Measurements from ENCODE around the gene MED13L. TPM values are rescaled to one million over a fixed set of nuclear protein-coding genes. Genes with fewer than 3 reads are reported as not detected.

Gene MED13L
- polyA plus RNA-seq, 1 of the 3 experiments (the other 2 are of a cell fraction), result 17.1 TPM

GRCh38 chr12:116068371-116068770 is 209.1 kb downstream of the MED13L start:
- H3K27me3 ChIP-seq (ENCODE audit: insufficient read depth), result no peaks in the 10 kb centered on the region
- no peak overlapping the region for H2AFZ ChIP-seq (ENCODE audit: low read depth)
- no peak overlapping the region for H3K4me3 ChIP-seq (ENCODE audit: low read depth in 2 of 2, low read length in 1 of 2)
- H3K9me3 ChIP-seq, result no peaks in the 10 kb centered on the region
- H3F3A ChIP-seq (replicated peaks; ENCODE audit: insufficient read depth), result peaks cover 11% of the 10 kb centered on the region
- H3K27ac ChIP-seq (ENCODE audit: low read depth in 2 of 2, low read length in 1 of 2), result 0 out of 4 replicates have a peak overlapping the region, but pooled peaks of 1 of the 2 experiments have one; percentile 15
- no peak overlapping the region for H3K9ac ChIP-seq
- peaks cover 3 to 22% of the 10 kb centered on the region in 2 experiments; a peak in 3 of 4 replicates for H3K4me1 ChIP-seq (ENCODE audit: control insufficient read depth in 1 of 2, insufficient read depth in 2 of 2, low read depth in 1 of 2, low read length in 1 of 2)
- peaks cover 93% of the 10 kb centered on the region for H4K20me1 ChIP-seq (ENCODE audit: insufficient read depth)
- H3K36me3 ChIP-seq (replicated peaks in 1 of 2; ENCODE audit: control insufficient read depth in 1 of 2, insufficient read depth in 2 of 2, low read length in 1 of 2), result peaks cover 0 to 3% of the 10 kb centered on the region in 2 experiments
- TF ChIP-seq FOXJ3 (CRISPR knock-in tag; IDR thresholded peaks at IDR 0.05) (no peak), GATA2 (CRISPR knock-in tag; IDR thresholded peaks at IDR 0.05) (no peak), TCF12 (IDR thresholded peaks at IDR 0.05) (no peak), USF1 (IDR thresholded peaks at IDR 0.05; ENCODE audit: borderline replicate concordance, low read depth) (no peak), NFIC (IDR thresholded peaks at IDR 0.05; ENCODE audit: borderline replicate concordance) (no peak), SIN3A (IDR thresholded peaks at IDR 0.05; ENCODE audit: borderline replicate concordance, low read depth, low read length) (no peak), RCOR1 (IDR thresholded peaks at IDR 0.05; ENCODE audit: low read length) (no peak), USF2 (IDR thresholded peaks at IDR 0.05; ENCODE audit: borderline replicate concordance, low read depth, low read length) (no peak), TAF1 (IDR thresholded peaks at IDR 0.05; ENCODE audit: borderline replicate concordance, low read depth, low read length) (no peak), JUND (IDR thresholded peaks at IDR 0.05) (no peak), ELF1 (IDR thresholded peaks at IDR 0.05) (no peak), YY1 (IDR thresholded peaks at IDR 0.05; ENCODE audit: low read depth) (no peak), CHD2 (IDR thresholded peaks at IDR 0.05; ENCODE audit: low read length, partially characterized antibody) (no peak), FOSL2 (IDR thresholded peaks at IDR 0.05; ENCODE audit: borderline replicate concordance, low read depth) (no peak)
- TF ChIP-seq, protein P1, sequence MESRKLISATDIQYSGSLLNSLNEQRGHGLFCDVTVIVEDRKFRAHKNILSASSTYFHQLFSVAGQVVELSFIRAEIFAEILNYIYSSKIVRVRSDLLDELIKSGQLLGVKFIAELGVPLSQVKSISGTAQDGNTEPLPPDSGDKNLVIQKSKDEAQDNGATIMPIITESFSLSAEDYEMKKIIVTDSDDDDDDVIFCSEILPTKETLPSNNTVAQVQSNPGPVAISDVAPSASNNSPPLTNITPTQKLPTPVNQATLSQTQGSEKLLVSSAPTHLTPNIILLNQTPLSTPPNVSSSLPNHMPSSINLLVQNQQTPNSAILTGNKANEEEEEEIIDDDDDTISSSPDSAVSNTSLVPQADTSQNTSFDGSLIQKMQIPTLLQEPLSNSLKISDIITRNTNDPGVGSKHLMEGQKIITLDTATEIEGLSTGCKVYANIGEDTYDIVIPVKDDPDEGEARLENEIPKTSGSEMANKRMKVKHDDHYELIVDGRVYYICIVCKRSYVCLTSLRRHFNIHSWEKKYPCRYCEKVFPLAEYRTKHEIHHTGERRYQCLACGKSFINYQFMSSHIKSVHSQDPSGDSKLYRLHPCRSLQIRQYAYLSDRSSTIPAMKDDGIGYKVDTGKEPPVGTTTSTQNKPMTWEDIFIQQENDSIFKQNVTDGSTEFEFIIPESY (IDR thresholded peaks at IDR 0.05; ENCODE audit: borderline replicate concordance, low read depth), result no peak
- H3K9me2 ChIP-seq, result no peaks in the 10 kb centered on the region
- no peak overlapping the region for H3K4me2 ChIP-seq
- CTCF ChIA-PET, result interaction anchor here (1.4 to 1.8 kb wide), 2 partner anchors 10 to 21 kb away, joined by 4 to 5 read pairs; no protein-coding TSS in a partner anchor
- peaks cover 96% of the 10 kb centered on the region for H3K79me2 ChIP-seq (ENCODE audit: insufficient read depth)
- POLR2A ChIA-PET, result no interaction called here
- no peak for DNase-seq

DNA sequence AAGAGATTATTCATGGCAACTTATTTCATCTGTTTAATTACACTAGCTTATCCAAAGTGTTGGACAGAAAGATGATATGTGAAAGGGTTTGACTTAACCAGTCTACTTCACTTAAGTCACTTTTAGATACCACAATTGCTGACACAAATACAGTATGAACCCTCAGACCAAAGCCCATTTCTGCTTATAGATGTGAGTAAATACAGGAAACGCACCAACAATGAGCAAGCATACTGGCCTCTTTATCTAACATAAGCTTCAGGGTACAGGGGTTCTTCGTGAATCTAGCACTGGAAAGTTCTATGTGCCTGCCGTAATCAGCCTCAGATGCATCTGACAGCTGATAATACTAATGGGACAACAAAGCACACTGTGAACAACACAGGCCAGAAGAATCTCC is 209.6 kb downstream of the MED13L start:
- CTCF ChIA-PET, result interaction anchor here (1.1 to 1.8 kb wide), 3 partner anchors 9 to 168 kb away, joined by 3 to 5 read pairs (median 4); no protein-coding TSS in a partner anchor
- Histone ChIP-seq H3K4me1 (ENCODE audit: control insufficient read depth in 1 of 2, insufficient read depth in 2 of 2, low read depth in 1 of 2, low read length in 1 of 2) (peaks cover 3 to 22% of the 10 kb centered on the region in 2 experiments; a peak in 3 of 4 replicates), H3K79me2 (ENCODE audit: insufficient read depth) (peaks cover 98% of the 10 kb centered on the region), H3F3A (replicated peaks; ENCODE audit: insufficient read depth) (peaks cover 11% of the 10 kb centered on the region), H2AFZ (ENCODE audit: low read depth) (no peak overlapping the region), H3K27ac (ENCODE audit: low read depth in 2 of 2, low read length in 1 of 2) (peak overlapping the region in 1 of 2 experiments; percentile 15; a peak in 1 of 4 replicates), H4K20me1 (ENCODE audit: insufficient read depth) (peaks cover 94% of the 10 kb centered on the region), H3K9me2 (no peaks in the 10 kb centered on the region), H3K9me3 (no peaks in the 10 kb centered on the region), H3K9ac (no peak overlapping the region), H3K36me3 (replicated peaks in 1 of 2; ENCODE audit: control insufficient read depth in 1 of 2, insufficient read depth in 2 of 2, low read length in 1 of 2) (peaks cover 0 to 3% of the 10 kb centered on the region in 2 experiments), H3K27me3 (ENCODE audit: insufficient read depth) (no peaks in the 10 kb centered on the region), H3K4me3 (ENCODE audit: low read depth in 2 of 2, low read length in 1 of 2) (no peak overlapping the region), H3K4me2 (no peak overlapping the region)
- 86% methylated on average over 3 of the region's 3 CpGs for WGBS (ENCODE audit: low lambda C conversion rate)
- POLR2A ChIA-PET, result no interaction called here
- DNase-seq, result no peak
- no peak for TF ChIP-seq EP300 (IDR thresholded peaks at IDR 0.05; ENCODE audit: borderline replicate concordance in 1 of 2, low read depth in 1 of 2, low read length in 1 of 2)
- no peak for TF ChIP-seq TEAD4 (IDR thresholded peaks at IDR 0.05; ENCODE audit: borderline replicate concordance, insufficient read depth)
- no peak for TF ChIP-seq ELF1 (IDR thresholded peaks at IDR 0.05)
- TF ChIP-seq SIN3A (IDR thresholded peaks at IDR 0.05; ENCODE audit: borderline replicate concordance, low read depth, low read length), result no peak
- no peak for TF ChIP-seq FOXM1 (IDR thresholded peaks at IDR 0.05; ENCODE audit: low read depth)
- TF ChIP-seq FOXJ3 (CRISPR knock-in tag; IDR thresholded peaks at IDR 0.05), result no peak
- TF ChIP-seq, protein P2, sequence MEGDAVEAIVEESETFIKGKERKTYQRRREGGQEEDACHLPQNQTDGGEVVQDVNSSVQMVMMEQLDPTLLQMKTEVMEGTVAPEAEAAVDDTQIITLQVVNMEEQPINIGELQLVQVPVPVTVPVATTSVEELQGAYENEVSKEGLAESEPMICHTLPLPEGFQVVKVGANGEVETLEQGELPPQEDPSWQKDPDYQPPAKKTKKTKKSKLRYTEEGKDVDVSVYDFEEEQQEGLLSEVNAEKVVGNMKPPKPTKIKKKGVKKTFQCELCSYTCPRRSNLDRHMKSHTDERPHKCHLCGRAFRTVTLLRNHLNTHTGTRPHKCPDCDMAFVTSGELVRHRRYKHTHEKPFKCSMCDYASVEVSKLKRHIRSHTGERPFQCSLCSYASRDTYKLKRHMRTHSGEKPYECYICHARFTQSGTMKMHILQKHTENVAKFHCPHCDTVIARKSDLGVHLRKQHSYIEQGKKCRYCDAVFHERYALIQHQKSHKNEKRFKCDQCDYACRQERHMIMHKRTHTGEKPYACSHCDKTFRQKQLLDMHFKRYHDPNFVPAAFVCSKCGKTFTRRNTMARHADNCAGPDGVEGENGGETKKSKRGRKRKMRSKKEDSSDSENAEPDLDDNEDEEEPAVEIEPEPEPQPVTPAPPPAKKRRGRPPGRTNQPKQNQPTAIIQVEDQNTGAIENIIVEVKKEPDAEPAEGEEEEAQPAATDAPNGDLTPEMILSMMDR (IDR thresholded peaks at IDR 0.05), result no peak
- TF ChIP-seq GABPA (IDR thresholded peaks at IDR 0.05; ENCODE audit: low read depth), result no peak
- no peak for TF ChIP-seq RAD21 (IDR thresholded peaks at IDR 0.05; ENCODE audit: low read length)
- TF ChIP-seq, protein P3, sequence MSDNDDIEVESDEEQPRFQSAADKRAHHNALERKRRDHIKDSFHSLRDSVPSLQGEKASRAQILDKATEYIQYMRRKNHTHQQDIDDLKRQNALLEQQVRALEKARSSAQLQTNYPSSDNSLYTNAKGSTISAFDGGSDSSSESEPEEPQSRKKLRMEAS (IDR thresholded peaks at IDR 0.05; ENCODE audit: low read depth), result no peak
- TF ChIP-seq YY1 (IDR thresholded peaks at IDR 0.05; ENCODE audit: low read depth), result no peak

Measured in SK-N-SH (cell line).